HG02884 (cell line): ENCODE results near the gene DARS2.
A peak's percentile ranks its signal among the peaks of the same experiment; 100 is the strongest.
"Not testable (repeated sequence)": the region's sequence is repeated elsewhere in the genome, so short reads cannot be mapped to it uniquely, and the experiment has no call there.

ENCODE experiments used
- ATAC-seq: cut with Tn5 transposase; IDR thresholded peaks from one replicate; pipeline ENCODE4 v1.9.1; 2021; ENCODE audit warnings: mild to moderate bottlenecking, moderate library complexity; ENCODE audit not compliant: unreplicated experiment

The DARS2 gene

GRCh38 chr1:173862146-173862768, 37.8 kb downstream of the DARS2 start:
- ATAC-seq, result not testable (repeated sequence)

- ATAC-seq, result no peak
Observed at GRCh38 chr1:173862769-173863223, 38.3 kb downstream of the DARS2 start.

GRCh38 chr1:173863224-173864161, 39.0 kb downstream of the DARS2 start:
- ATAC-seq, result no peak

GRCh38 chr1:173864179-173864867, 39.9 kb downstream of the DARS2 start:
- ATAC-seq, result no peak

- ATAC-seq, result no peak
Observed at GRCh38 chr1:173865468-173866164, 41.1 kb downstream of the DARS2 start.

GRCh38 chr1:173866413-173867115, 42.1 kb downstream of the DARS2 start:
- no peak for ATAC-seq

- ATAC-seq, result peak; percentile 2
Observed at GRCh38 chr1:173867141-173867752, 42.8 kb downstream of the DARS2 start.

- ATAC-seq, result peak; percentile 68
Observed at GRCh38 chr1:173867753-173868265, 43.3 kb downstream of the DARS2 start, which contains the start of gene GAS5. TSS of gene GAS5 (minus strand) at chr1:173867989.

GRCh38 chr1:173868266-173869020, 44.0 kb downstream of the DARS2 start, which contains the start of gene ZBTB37:
TSS of gene ZBTB37 (plus strand) at chr1:173868380. CDS start at chr1:173870226, 1,846 bp downstream.
- peak; percentile 54 for ATAC-seq

- no peak for ATAC-seq
Observed at GRCh38 chr1:173869021-173869359, 44.5 kb downstream of the DARS2 start.

GRCh38 chr1:173870252-173871075, 46.0 kb downstream of the DARS2 start:
- no peak for ATAC-seq

GRCh38 chr1:173871091-173871490, 46.6 kb downstream of the DARS2 start:
- no peak for ATAC-seq

- no peak for ATAC-seq
Observed at GRCh38 chr1:173871500-173871899, 47.0 kb downstream of the DARS2 start.

GRCh38 chr1:173876732-173877131, 52.3 kb downstream of the DARS2 start:
- no peak for ATAC-seq

GRCh38 chr1:173878251-173878650, 53.8 kb downstream of the DARS2 start:
- no peak for ATAC-seq

- ATAC-seq, result not testable (repeated sequence)
Observed at GRCh38 chr1:173881117-173881516, 56.6 kb downstream of the DARS2 start.

- no peak for ATAC-seq
Observed at GRCh38 chr1:173884701-173885100, 60.2 kb downstream of the DARS2 start.
